IgD-negative memory B cell (primary cell): ENCODE data around the gene HSD3B7. TPM values are rescaled to one million over a fixed set of nuclear protein-coding genes. Genes with fewer than 3 reads are reported as not detected.
"Not testable (repeated sequence)": the region's sequence is repeated elsewhere in the genome, so short reads cannot be mapped to it uniquely, and the experiment has no call there.

Experiments
- H3K27ac Mint-ChIP-seq, 3 donors: one replicate each; pipeline ENCODE4 v1.8.0; 2020 to 2022; ENCODE audit warnings: mild to moderate bottlenecking in 3 of 3, mixed read lengths in 3 of 3, moderate library complexity in 1 of 3
- H3K27me3 Mint-ChIP-seq: one replicate; pipeline ENCODE4 v1.8.0; 2021; ENCODE audit warnings: mixed read lengths
- H3K36me3 Mint-ChIP-seq: one replicate; pipeline ENCODE4 v1.8.0; 2020; ENCODE audit warnings: mild to moderate bottlenecking, mixed read lengths
- H3K4me1 Mint-ChIP-seq, 3 donors: one replicate each; pipeline ENCODE4 v1.8.0; 2020 to 2022; ENCODE audit warnings: mixed read lengths in 3 of 3, mild to moderate bottlenecking in 1 of 3
- H3K4me3 Mint-ChIP-seq, 4 donors: one replicate each; pipeline ENCODE4 v1.8.0; 2020 to 2022; ENCODE audit warnings: mild to moderate bottlenecking in 4 of 4, mixed read lengths in 4 of 4, moderate library complexity in 3 of 4
- H3K9me3 Mint-ChIP-seq, 3 donors: one replicate each; pipeline ENCODE4 v1.8.0; 2020 to 2021; ENCODE audit warnings: mixed read lengths in 3 of 3, mild to moderate bottlenecking in 1 of 3
- polyA plus RNA-seq: library from polyadenylated mRNA; unstranded; fragments of 300-500 nt; fragmentation: Illumina TruSeq; gene quantifications from one replicate; pipeline ENCODE4 v1.2.3, GENCODE V29; 2021

Gene HSD3B7
- polyA plus RNA-seq, 1 donor from 2014 or later, result not detected

GRCh38 chr16:31009894-31010584 lies 25.0 kb downstream of the HSD3B7 start:
- Mint-ChIP-seq H3K9me3 (no peaks in the 10 kb centered on the region), H3K27ac (no peak overlapping the region), H3K4me1 (peaks cover 0 to 5% (median 3%) of the 10 kb centered on the region in 3 donors), H3K4me3 (peak overlapping the region in 2 of 4 donors; percentile 56 to 58), H3K36me3 (peaks cover 4% of the 10 kb centered on the region), H3K27me3 (peaks cover 29% of the 10 kb centered on the region)

GRCh38 chr16:31010585-31011325 lies 25.7 kb downstream of the HSD3B7 start, which contains the start of gene STX1B:
TSS of gene STX1B (minus strand) at chr16:31010638. CDS start at chr16:31010396, 242 bp downstream.
- H3K27me3 Mint-ChIP-seq, result peaks cover 29% of the 10 kb centered on the region
- no peak within 1 kb of the TSS for H3K27ac Mint-ChIP-seq

GRCh38 chr16:31011815-31012214 lies 26.8 kb downstream of the HSD3B7 start:
- H3K36me3 Mint-ChIP-seq, H3K4me1 Mint-ChIP-seq, H3K9me3 Mint-ChIP-seq, H3K27ac Mint-ChIP-seq: not testable (repeated sequence)
- peaks cover 29% of the 10 kb centered on the region for H3K27me3 Mint-ChIP-seq
- peak overlapping the region in 2 of 4 donors; percentile 37 to 65 for H3K4me3 Mint-ChIP-seq

More at GRCh38 chr16:31010585-31011325, 25.7 kb downstream of the HSD3B7 start, which contains the start of gene STX1B:
- H3K4me3 Mint-ChIP-seq, result peak within 1 kb of the TSS in 3 of 4 donors; percentile 41 to 86 (median 78)
- H3K4me1 Mint-ChIP-seq, result peaks cover 0 to 6% (median 3%) of the 10 kb centered on the region in 3 donors
- H3K9me3 Mint-ChIP-seq, result no peaks in the 10 kb centered on the region
- peaks cover 4% of the 10 kb centered on the region for H3K36me3 Mint-ChIP-seq

- not testable (repeated sequence) for H3K27ac Mint-ChIP-seq, H3K4me1 Mint-ChIP-seq
These were observed 28.3 kb downstream of the HSD3B7 start for GRCh38 chr16:31013292-31013691.

GRCh38 chr16:31016018-31016417 lies 31.0 kb downstream of the HSD3B7 start:
- H3K27me3 Mint-ChIP-seq, result peaks cover 18% of the 10 kb centered on the region
- no peak overlapping the region for H3K27ac Mint-ChIP-seq
- H3K4me3 Mint-ChIP-seq, result no peak overlapping the region

More at GRCh38 chr16:31013292-31013691, 28.3 kb downstream of the HSD3B7 start:
- not testable (repeated sequence) for H3K9me3 Mint-ChIP-seq, H3K36me3 Mint-ChIP-seq
- Mint-ChIP-seq H3K27me3 (peaks cover 27% of the 10 kb centered on the region), H3K4me3 (peak overlapping the region in 1 of 4 donors; percentile 65)

GRCh38 chr16:31017756-31018155 lies 32.7 kb downstream of the HSD3B7 start:
- not testable (repeated sequence) for H3K27ac Mint-ChIP-seq, H3K27me3 Mint-ChIP-seq, H3K9me3 Mint-ChIP-seq, H3K4me1 Mint-ChIP-seq, H3K36me3 Mint-ChIP-seq, H3K4me3 Mint-ChIP-seq

More at GRCh38 chr16:31016018-31016417, 31.0 kb downstream of the HSD3B7 start:
- no peaks in the 10 kb centered on the region for H3K9me3 Mint-ChIP-seq
- H3K36me3 Mint-ChIP-seq, result peaks cover 5% of the 10 kb centered on the region
- peaks cover 0 to 5% (median 3%) of the 10 kb centered on the region in 3 donors for H3K4me1 Mint-ChIP-seq

GRCh38 chr16:31020536-31020935 lies 35.5 kb downstream of the HSD3B7 start:
- no peaks in the 10 kb centered on the region for H3K9me3 Mint-ChIP-seq
- peaks cover 2% of the 10 kb centered on the region for H3K27me3 Mint-ChIP-seq
- H3K4me3 Mint-ChIP-seq, result no peak overlapping the region
- no peak overlapping the region for H3K27ac Mint-ChIP-seq
- peaks cover 2% of the 10 kb centered on the region for H3K36me3 Mint-ChIP-seq
- H3K4me1 Mint-ChIP-seq, result peaks cover 0 to 2% (median 0%) of the 10 kb centered on the region in 3 donors

GRCh38 chr16:31022544-31023251 lies 37.7 kb downstream of the HSD3B7 start:
- H3K4me3 Mint-ChIP-seq, result no peak overlapping the region
- no peaks in the 10 kb centered on the region for H3K9me3 Mint-ChIP-seq
- no peaks in the 10 kb centered on the region for H3K27me3 Mint-ChIP-seq
- H3K4me1 Mint-ChIP-seq, result peaks cover 0 to 2% (median 0%) of the 10 kb centered on the region in 3 donors
- H3K36me3 Mint-ChIP-seq, result peaks cover 2% of the 10 kb centered on the region
- H3K27ac Mint-ChIP-seq, result no peak overlapping the region

- H3K27ac Mint-ChIP-seq, result no peak overlapping the region
- H3K9me3 Mint-ChIP-seq, result no peaks in the 10 kb centered on the region
- H3K4me3 Mint-ChIP-seq, result no peak overlapping the region
- H3K4me1 Mint-ChIP-seq, result peaks cover 0 to under 1% (median 0%) of the 10 kb centered on the region in 3 donors
- H3K27me3 Mint-ChIP-seq, result no peaks in the 10 kb centered on the region
- H3K36me3 Mint-ChIP-seq, result peaks cover under 1% of the 10 kb centered on the region
These were observed 38.2 kb downstream of the HSD3B7 start for GRCh38 chr16:31023252-31023602.

GRCh38 chr16:31023627-31024226 lies 38.7 kb downstream of the HSD3B7 start:
- H3K27me3 Mint-ChIP-seq, result no peaks in the 10 kb centered on the region
- no peaks in the 10 kb centered on the region for H3K9me3 Mint-ChIP-seq
- H3K27ac Mint-ChIP-seq, result no peak overlapping the region
- no peaks in the 10 kb centered on the region for H3K4me1 Mint-ChIP-seq
- H3K36me3 Mint-ChIP-seq, result no peaks in the 10 kb centered on the region
- H3K4me3 Mint-ChIP-seq, result no peak overlapping the region

GRCh38 chr16:31025339-31025738 lies 40.3 kb downstream of the HSD3B7 start:
- H3K4me1 Mint-ChIP-seq, result no peaks in the 10 kb centered on the region
- no peaks in the 10 kb centered on the region for H3K9me3 Mint-ChIP-seq
- no peaks in the 10 kb centered on the region for H3K27me3 Mint-ChIP-seq
- H3K36me3 Mint-ChIP-seq, result no peaks in the 10 kb centered on the region
- no peak overlapping the region for H3K27ac Mint-ChIP-seq
- H3K4me3 Mint-ChIP-seq, result no peak overlapping the region

- Mint-ChIP-seq H3K36me3 (peaks cover 4% of the 10 kb centered on the region), H3K4me1 (peaks cover 4 to 13% (median 8%) of the 10 kb centered on the region in 3 donors), H3K27ac (no peak overlapping the region), H3K9me3 (no peaks in the 10 kb centered on the region), H3K4me3 (no peak overlapping the region), H3K27me3 (no peaks in the 10 kb centered on the region)
These were observed 44.3 kb downstream of the HSD3B7 start for GRCh38 chr16:31029272-31029671.

- peak overlapping the region in 2 of 3 donors; percentile 90 to 99 for H3K27ac Mint-ChIP-seq
- H3K9me3 Mint-ChIP-seq, result no peaks in the 10 kb centered on the region
- H3K27me3 Mint-ChIP-seq, result no peaks in the 10 kb centered on the region
- H3K4me3 Mint-ChIP-seq, result peak overlapping the region in 2 of 4 donors; percentile 28 to 88
- H3K4me1 Mint-ChIP-seq, result peaks cover 7 to 13% (median 10%) of the 10 kb centered on the region in 3 donors
- peaks cover 6% of the 10 kb centered on the region for H3K36me3 Mint-ChIP-seq
These were observed 46.3 kb downstream of the HSD3B7 start for GRCh38 chr16:31031276-31031675.

GRCh38 chr16:31032736-31033708 lies 48.0 kb downstream of the HSD3B7 start, which contains the start of gene STX4:
TSS of gene STX4 (plus strand) at chr16:31033558. CDS start at chr16:31033806, 248 bp downstream.
- no peaks in the 10 kb centered on the region for H3K27me3 Mint-ChIP-seq
- H3K27ac Mint-ChIP-seq, result peak within 1 kb of the TSS; percentile 90 to 99 (median 99)
- H3K4me1 Mint-ChIP-seq, result peaks cover 10 to 15% (median 10%) of the 10 kb centered on the region in 3 donors
- H3K36me3 Mint-ChIP-seq, result peaks cover 8% of the 10 kb centered on the region
- H3K4me3 Mint-ChIP-seq, result peak within 1 kb of the TSS; percentile 88 to 100 (median 96)
- no peaks in the 10 kb centered on the region for H3K9me3 Mint-ChIP-seq
